Measurements from ENCODE around the gene PIK3C2B. TPM values are rescaled to one million over a fixed set of nuclear protein-coding genes. Genes with fewer than 3 reads are reported as not detected.

Gene PIK3C2B
- total and polyA plus RNA-seq, 2 of the 8 experiments (the other 6 are each of a cell fraction or from before 2014, with no cell fraction given) = 20.4 to 36.7 TPM

- H3K4me1 ChIP-seq (replicated peaks in 1 of 4; ENCODE audit: control insufficient read depth in 3 of 4, insufficient read depth in 4 of 4, low read length in 3 of 4) = no peaks in the 10 kb centered on the region
- no peak overlapping the region for H2BK120ac ChIP-seq (replicated peaks; ENCODE audit: low read depth, low read length)
- H3K23ac ChIP-seq (ENCODE audit: insufficient read length) = no peak overlapping the region
- no peak overlapping the region for H3K18ac ChIP-seq (ENCODE audit: extremely low read depth, low read length)
- H4K20me1 ChIP-seq (replicated peaks in 1 of 2; ENCODE audit: control insufficient read depth in 1 of 2, insufficient read depth in 2 of 2, low read length in 2 of 2) = peaks cover 0 to 3% of the 10 kb centered on the region in 2 experiments
- CTCF ChIA-PET (ENCODE audit: partially characterized antibody) = interaction anchor here (1.0 to 4.7 kb wide), 2 partner anchors 35 to 263 kb away, joined by 5 to 17 read pairs; no protein-coding TSS in a partner anchor
- no peaks in the 10 kb centered on the region for H3K79me1 ChIP-seq (ENCODE audit: low read depth, low read length)
- H3K9ac ChIP-seq (replicated peaks in 1 of 4; ENCODE audit: extremely low read depth in 1 of 4, low read depth in 3 of 4, low read length in 3 of 4) = no peak overlapping the region
- WGBS, 2 experiments (ENCODE audit: extremely low coverage in 1 of 2, insufficient coverage in 1 of 2, insufficient read length in 1 of 2, insufficient replicate concordance in 2 of 2, low coverage in 1 of 2, low lambda C conversion rate in 2 of 2, missing lambda C conversion rate in 1 of 2) = 90% methylated on average over 2 of the region's 2 CpGs; no CpG with 5 or more reads in 1 of the 2 experiments
- TF ChIP-seq, protein P1, sequence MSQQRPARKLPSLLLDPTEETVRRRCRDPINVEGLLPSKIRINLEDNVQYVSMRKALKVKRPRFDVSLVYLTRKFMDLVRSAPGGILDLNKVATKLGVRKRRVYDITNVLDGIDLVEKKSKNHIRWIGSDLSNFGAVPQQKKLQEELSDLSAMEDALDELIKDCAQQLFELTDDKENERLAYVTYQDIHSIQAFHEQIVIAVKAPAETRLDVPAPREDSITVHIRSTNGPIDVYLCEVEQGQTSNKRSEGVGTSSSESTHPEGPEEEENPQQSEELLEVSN (IDR thresholded peaks at IDR 0.05) = no peak
- no peak overlapping the region for H4K8ac ChIP-seq (ENCODE audit: extremely low read depth, insufficient read depth, low read length)
- H2BK12ac ChIP-seq (ENCODE audit: low read depth, low read length) = no peak overlapping the region
- no peak overlapping the region for H3K4ac ChIP-seq (replicated peaks; ENCODE audit: insufficient read length, low read depth, low read length)
- H3K56ac ChIP-seq (replicated peaks; ENCODE audit: insufficient read length, low read depth, low read length) = no peak overlapping the region
- no peaks in the 10 kb centered on the region for H3K23me2 ChIP-seq (ENCODE audit: low read depth, low read length)
- H3K14ac ChIP-seq (ENCODE audit: insufficient read length) = no peak overlapping the region
- H3K4me2 ChIP-seq (ENCODE audit: insufficient read depth in 1 of 2, low read depth in 2 of 2, low read length in 2 of 2) = no peak overlapping the region
- H2BK5ac ChIP-seq (ENCODE audit: low read depth, low read length) = no peak overlapping the region
- FAIRE-seq (no peak), DNase-seq (ENCODE audit: low read depth in 1 of 2, low spot score in 2 of 2) (no peak)
- H3K27ac ChIP-seq (ENCODE audit: low read depth, low read length) = no peak overlapping the region
- H2AFZ ChIP-seq (ENCODE audit: low read length) = no peak overlapping the region
- H2AK5ac ChIP-seq (ENCODE audit: low read depth, low read length) = no peak overlapping the region
- no peak overlapping the region for H2BK20ac ChIP-seq (ENCODE audit: low read length)
- H3K9me3 ChIP-seq (ENCODE audit: insufficient read depth in 2 of 2, low read depth in 1 of 2, low read length in 1 of 2) = no peaks in the 10 kb centered on the region
- H3K79me2 ChIP-seq (ENCODE audit: control insufficient read depth in 1 of 2, insufficient read depth in 2 of 2, low read length in 2 of 2) = no peaks in the 10 kb centered on the region
- H3K4me3 ChIP-seq (ENCODE audit: extremely low read depth in 1 of 4, insufficient read depth in 2 of 4, low read depth in 3 of 4, low read length in 4 of 4) = no peak overlapping the region
- H4K91ac ChIP-seq (replicated peaks; ENCODE audit: insufficient read length, low read length) = no peak overlapping the region
- H2BK15ac ChIP-seq (ENCODE audit: low read length) = no peak overlapping the region
- H3K36me3 ChIP-seq (ENCODE audit: control insufficient read depth in 2 of 4, insufficient read depth in 4 of 4, low read length in 3 of 4) = peaks cover 14 to 83% (median 63%) of the 10 kb centered on the region in 4 experiments
- no peak overlapping the region for H4K5ac ChIP-seq (ENCODE audit: insufficient read length, low read depth, low read length)
- H3K27me3 ChIP-seq (replicated peaks in 1 of 4; ENCODE audit: control insufficient read depth in 3 of 4, extremely low read depth in 1 of 4, insufficient read depth in 3 of 4, low read length in 3 of 4) = no peaks in the 10 kb centered on the region
- POLR2A ChIA-PET (ENCODE audit: partially characterized antibody) = interaction anchor here (1.1 to 1.4 kb wide), 3 partner anchors 14 to 16 kb away, joined by 3 to 5 read pairs (median 4); no protein-coding TSS in a partner anchor
These were observed 49.7 kb upstream of the PIK3C2B start for GRCh38 chr1:204544321-204544720.
